Transverse colon (tissue), 4 donors: ENCODE measurements around the gene CNDP1.

Source experiments
- CTCF ChIP-seq, 5 experiments: fragments of 200-600 bp in 3 of 5; fragments of 450-650 bp in 2 of 5; sonication (generic) in 3 of 5; IDR thresholded peaks; 1 replicate in 2 of 5; 2 replicates in 3 of 5; pipeline ENCODE4 v1.5.1; 2016 to 2017; ENCODE audit warnings: antibody characterized with exemption in 5 of 5, inconsistent platforms in 3 of 5, mild to moderate bottlenecking in 2 of 5, moderate library complexity in 1 of 5
- POLR2AphosphoS5 ChIP-seq, 3 donors: sonication (generic); formaldehyde crosslinking; IDR thresholded peaks; one replicate each; pipeline ENCODE4 v1.6.1; 2016; ENCODE audit warnings: antibody characterized with exemption in 3 of 3

- TF ChIP-seq CTCF (IDR thresholded peaks at IDR 0.05) (no peak), POLR2AphosphoS5 (IDR thresholded peaks at IDR 0.05) (no peak)
Measured at GRCh38 chr18:74546007-74546406, 11.7 kb downstream of the CNDP1 start.
